SW 1271 (cell line): ENCODE data around the gene OAS1.

Experiments used
- DNase-seq, 2 experiments: peaks; one replicate each; lab custom pipeline; 2025; lab: John Stamatoyannopoulos, UW

The OAS1 gene

DNA sequence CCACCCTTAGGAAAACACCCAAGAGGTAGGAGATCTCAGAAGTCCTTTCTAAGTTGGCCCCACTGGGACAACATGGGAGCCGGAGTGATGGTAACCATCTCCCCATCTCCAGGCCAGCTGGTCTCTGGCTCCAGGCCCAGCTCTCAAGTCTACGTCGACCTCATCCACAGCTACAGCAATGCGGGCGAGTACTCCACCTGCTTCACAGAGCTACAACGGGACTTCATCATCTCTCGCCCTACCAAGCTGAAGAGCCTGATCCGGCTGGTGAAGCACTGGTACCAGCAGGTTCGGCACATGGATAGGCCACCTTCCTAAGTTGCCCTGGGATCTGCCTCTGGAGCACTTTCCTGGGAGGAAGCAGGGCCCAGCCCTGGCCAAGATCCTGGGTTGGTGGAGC lies 60.5 kb downstream of the OAS1 start:
- DNase-seq = no peak

DNA sequence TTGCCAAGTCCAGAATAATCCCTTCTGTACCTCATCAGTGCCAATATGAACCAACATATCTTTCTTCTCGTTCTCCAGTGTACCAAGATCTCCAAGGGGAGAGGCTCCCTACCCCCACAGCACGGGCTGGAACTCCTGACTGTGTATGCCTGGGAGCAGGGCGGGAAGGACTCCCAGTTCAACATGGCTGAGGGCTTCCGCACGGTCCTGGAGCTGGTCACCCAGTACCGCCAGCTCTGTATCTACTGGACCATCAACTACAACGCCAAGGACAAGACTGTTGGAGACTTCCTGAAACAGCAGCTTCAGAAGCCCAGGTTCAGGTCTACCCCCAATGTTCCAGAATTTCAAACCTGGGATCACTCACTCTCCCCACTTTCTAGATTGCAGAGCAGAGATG lies 61.1 kb downstream of the OAS1 start:
- DNase-seq = no peak
